HepG2 (cell line): ENCODE measurements around the gene CBL. TPM values are rescaled to one million over a fixed set of nuclear protein-coding genes. Genes with fewer than 3 reads are reported as not detected.

Source experiments
- ADNP ChIP-seq: sonication (generic); formaldehyde crosslinking; IDR thresholded peaks from 2 replicates; pipeline ENCODE4 v1.4.0; 2020; ENCODE audit warnings: missing genetic modification reagents
- ATRX ChIP-seq: sonication (generic); formaldehyde crosslinking; IDR thresholded peaks from 2 replicates; pipeline ENCODE4 v1.4.0; 2020; ENCODE audit warnings: missing genetic modification reagents, borderline replicate concordance
- CC2D1A ChIP-seq: sonication (generic); formaldehyde crosslinking; IDR thresholded peaks from 2 replicates; pipeline ENCODE4 v1.8.1; 2023; ENCODE audit warnings: mild to moderate bottlenecking, missing genetic modification reagents
- GABPB1 ChIP-seq: IDR thresholded peaks from 2 replicates; pipeline ENCODE4 v1.6.1; 2016; ENCODE audit warnings: mild to moderate bottlenecking, missing genetic modification reagents, moderate library complexity, missing compliant biosample characterization
- HNF4A ChIP-seq: sonication (generic); formaldehyde crosslinking; IDR thresholded peaks from 2 replicates; pipeline ENCODE4 v1.4.0; 2020; ENCODE audit warnings: missing genetic modification reagents
- HOXA3 ChIP-seq: sonication (generic); formaldehyde crosslinking; IDR thresholded peaks from 2 replicates; pipeline ENCODE4 v1.5.0; 2020; ENCODE audit warnings: missing genetic modification reagents
- KMT2B ChIP-seq: IDR thresholded peaks from 2 replicates; pipeline ENCODE4 v1.6.1; 2016; ENCODE audit warnings: missing genetic modification reagents, missing compliant biosample characterization
- REL ChIP-seq: sonication (generic); formaldehyde crosslinking; conservative IDR thresholded peaks from 2 replicates; pipeline ENCODE4 v1.8.0; 2022; ENCODE audit warnings: mild to moderate bottlenecking, missing genetic modification reagents, moderate library complexity
- THAP11 ChIP-seq: IDR thresholded peaks from 2 replicates; pipeline ENCODE4 v1.6.1; 2016; ENCODE audit warnings: missing biosample characterization, missing genetic modification reagents
- ZBTB21 ChIP-seq: sonication (generic); formaldehyde crosslinking; IDR thresholded peaks from 2 replicates; pipeline ENCODE4 v1.4.0; 2020; ENCODE audit warnings: missing genetic modification reagents
- ZBTB7A ChIP-seq: sonication (generic); formaldehyde crosslinking; IDR thresholded peaks from 2 replicates; pipeline ENCODE4 v1.8.0; 2022; ENCODE audit warnings: mild to moderate bottlenecking, missing genetic modification reagents
- ZFP36L2 ChIP-seq: sonication (generic); formaldehyde crosslinking; IDR thresholded peaks from 2 replicates; pipeline ENCODE4 v1.4.0; 2020; ENCODE audit warnings: missing genetic modification reagents
- ZNF446 ChIP-seq: sonication (generic); formaldehyde crosslinking; IDR thresholded peaks from 2 replicates; pipeline ENCODE4 v1.5.0; 2020; ENCODE audit warnings: mild to moderate bottlenecking, missing genetic modification reagents
- ZNF589 ChIP-seq: sonication (generic); formaldehyde crosslinking; conservative IDR thresholded peaks from 2 replicates; pipeline ENCODE4 v1.8.0; 2022; ENCODE audit warnings: mild to moderate bottlenecking, moderate library complexity, missing genetic modification reagents
- ZNF670 ChIP-seq: sonication (generic); formaldehyde crosslinking; IDR thresholded peaks from 2 replicates; pipeline ENCODE4 v1.8.0; 2022; ENCODE audit warnings: mild to moderate bottlenecking, missing genetic modification reagents, borderline replicate concordance
- ZNF703 ChIP-seq: sonication (generic); formaldehyde crosslinking; IDR thresholded peaks from 2 replicates; pipeline ENCODE4 v1.5.1; 2020; ENCODE audit warnings: missing genetic modification reagents, mild to moderate bottlenecking, moderate library complexity, borderline replicate concordance
- ZNF740 ChIP-seq: sonication (generic); formaldehyde crosslinking; IDR thresholded peaks from 2 replicates; pipeline ENCODE4 v1.4.0; 2020; ENCODE audit warnings: missing genetic modification reagents
- ZNF83 ChIP-seq: sonication (generic); formaldehyde crosslinking; IDR thresholded peaks from 2 replicates; pipeline ENCODE4 v1.4.0; 2020; ENCODE audit warnings: missing genetic modification reagents, mild to moderate bottlenecking, borderline replicate concordance
- polyA plus RNA-seq, 8 experiments: library from polyadenylated mRNA; depleted of rRNA in 3 of 8; stranded (reverse) in 7 of 8; unstranded in 1 of 8; fragments of >200 nt; fragmentation: Illumina TruSeq in 4 of 8; extraction: Trizol in 4 of 8; gene quantifications; 2 replicates each; pipeline versions ENCODE4 v1.2.1 to v1.2.3, GENCODE V29; 2011 to 2016; ENCODE audit warnings: low read depth in 4 of 8, missing spikeins in 1 of 8, mixed read lengths in 1 of 8; ENCODE audit not compliant: insufficient read depth in 1 of 8
- total RNA-seq, 5 experiments: library from RNA; depleted of rRNA; stranded (reverse); fragments of >200 nt; fragmentation: Illumina TruSeq; extraction: Trizol; gene quantifications; 2 replicates each; pipeline ENCODE4 v1.2.3, GENCODE V29; 2016; ENCODE audit warnings: low read depth in 1 of 5
- TF ChIP-seq, protein P1 (sequence below): sonication (generic); formaldehyde crosslinking; IDR thresholded peaks from 2 replicates; pipeline ENCODE4 v1.9.0; 2021; ENCODE audit warnings: mild to moderate bottlenecking, missing genetic modification reagents
- TF ChIP-seq, protein P2 (sequence below): sonication (generic); formaldehyde crosslinking; IDR thresholded peaks from 2 replicates; pipeline ENCODE4 v1.5.1; 2020; ENCODE audit warnings: mild to moderate bottlenecking, missing genetic modification reagents

Gene CBL
- total and polyA plus RNA-seq, 2 of the 13 experiments (the other 11 are each of a cell fraction or from before 2014, with no cell fraction given): 6.6 to 7.4 TPM

- TF ChIP-seq ZFP36L2 (CRISPR knock-in tag) (no peak), REL (no peak), ZNF446 (CRISPR knock-in tag) (no peak), ZBTB21 (CRISPR knock-in tag) (no peak), ZNF670 (CRISPR knock-in tag) (no peak), CC2D1A (CRISPR knock-in tag) (no peak), ZBTB7A (CRISPR knock-in tag) (no peak), KMT2B (CRISPR knock-in tag) (0 out of 2 replicates have a peak, but pooled peaks have one; percentile 48), ADNP (CRISPR knock-in tag) (no peak), ZNF83 (CRISPR knock-in tag) (no peak), ZNF740 (CRISPR knock-in tag) (no peak), ZNF589 (CRISPR knock-in tag) (no peak), HOXA3 (CRISPR knock-in tag) (peak; percentile 83), ATRX (CRISPR knock-in tag) (no peak), THAP11 (CRISPR knock-in tag) (0 out of 2 replicates have a peak, but pooled peaks have one; percentile 59), GABPB1 (peak; percentile 76), HNF4A (CRISPR knock-in tag) (no peak), ZNF703 (CRISPR knock-in tag) (no peak)
- TF ChIP-seq, protein P1, sequence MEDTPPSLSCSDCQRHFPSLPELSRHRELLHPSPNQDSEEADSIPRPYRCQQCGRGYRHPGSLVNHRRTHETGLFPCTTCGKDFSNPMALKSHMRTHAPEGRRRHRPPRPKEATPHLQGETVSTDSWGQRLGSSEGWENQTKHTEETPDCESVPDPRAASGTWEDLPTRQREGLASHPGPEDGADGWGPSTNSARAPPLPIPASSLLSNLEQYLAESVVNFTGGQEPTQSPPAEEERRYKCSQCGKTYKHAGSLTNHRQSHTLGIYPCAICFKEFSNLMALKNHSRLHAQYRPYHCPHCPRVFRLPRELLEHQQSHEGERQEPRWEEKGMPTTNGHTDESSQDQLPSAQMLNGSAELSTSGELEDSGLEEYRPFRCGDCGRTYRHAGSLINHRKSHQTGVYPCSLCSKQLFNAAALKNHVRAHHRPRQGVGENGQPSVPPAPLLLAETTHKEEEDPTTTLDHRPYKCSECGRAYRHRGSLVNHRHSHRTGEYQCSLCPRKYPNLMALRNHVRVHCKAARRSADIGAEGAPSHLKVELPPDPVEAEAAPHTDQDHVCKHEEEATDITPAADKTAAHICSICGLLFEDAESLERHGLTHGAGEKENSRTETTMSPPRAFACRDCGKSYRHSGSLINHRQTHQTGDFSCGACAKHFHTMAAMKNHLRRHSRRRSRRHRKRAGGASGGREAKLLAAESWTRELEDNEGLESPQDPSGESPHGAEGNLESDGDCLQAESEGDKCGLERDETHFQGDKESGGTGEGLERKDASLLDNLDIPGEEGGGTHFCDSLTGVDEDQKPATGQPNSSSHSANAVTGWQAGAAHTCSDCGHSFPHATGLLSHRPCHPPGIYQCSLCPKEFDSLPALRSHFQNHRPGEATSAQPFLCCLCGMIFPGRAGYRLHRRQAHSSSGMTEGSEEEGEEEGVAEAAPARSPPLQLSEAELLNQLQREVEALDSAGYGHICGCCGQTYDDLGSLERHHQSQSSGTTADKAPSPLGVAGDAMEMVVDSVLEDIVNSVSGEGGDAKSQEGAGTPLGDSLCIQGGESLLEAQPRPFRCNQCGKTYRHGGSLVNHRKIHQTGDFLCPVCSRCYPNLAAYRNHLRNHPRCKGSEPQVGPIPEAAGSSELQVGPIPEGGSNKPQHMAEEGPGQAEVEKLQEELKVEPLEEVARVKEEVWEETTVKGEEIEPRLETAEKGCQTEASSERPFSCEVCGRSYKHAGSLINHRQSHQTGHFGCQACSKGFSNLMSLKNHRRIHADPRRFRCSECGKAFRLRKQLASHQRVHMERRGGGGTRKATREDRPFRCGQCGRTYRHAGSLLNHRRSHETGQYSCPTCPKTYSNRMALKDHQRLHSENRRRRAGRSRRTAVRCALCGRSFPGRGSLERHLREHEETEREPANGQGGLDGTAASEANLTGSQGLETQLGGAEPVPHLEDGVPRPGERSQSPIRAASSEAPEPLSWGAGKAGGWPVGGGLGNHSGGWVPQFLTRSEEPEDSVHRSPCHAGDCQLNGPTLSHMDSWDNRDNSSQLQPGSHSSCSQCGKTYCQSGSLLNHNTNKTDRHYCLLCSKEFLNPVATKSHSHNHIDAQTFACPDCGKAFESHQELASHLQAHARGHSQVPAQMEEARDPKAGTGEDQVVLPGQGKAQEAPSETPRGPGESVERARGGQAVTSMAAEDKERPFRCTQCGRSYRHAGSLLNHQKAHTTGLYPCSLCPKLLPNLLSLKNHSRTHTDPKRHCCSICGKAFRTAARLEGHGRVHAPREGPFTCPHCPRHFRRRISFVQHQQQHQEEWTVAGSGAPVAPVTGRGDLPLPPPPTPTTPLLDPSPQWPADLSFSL (CRISPR knock-in tag): no peak
- TF ChIP-seq, protein P2, sequence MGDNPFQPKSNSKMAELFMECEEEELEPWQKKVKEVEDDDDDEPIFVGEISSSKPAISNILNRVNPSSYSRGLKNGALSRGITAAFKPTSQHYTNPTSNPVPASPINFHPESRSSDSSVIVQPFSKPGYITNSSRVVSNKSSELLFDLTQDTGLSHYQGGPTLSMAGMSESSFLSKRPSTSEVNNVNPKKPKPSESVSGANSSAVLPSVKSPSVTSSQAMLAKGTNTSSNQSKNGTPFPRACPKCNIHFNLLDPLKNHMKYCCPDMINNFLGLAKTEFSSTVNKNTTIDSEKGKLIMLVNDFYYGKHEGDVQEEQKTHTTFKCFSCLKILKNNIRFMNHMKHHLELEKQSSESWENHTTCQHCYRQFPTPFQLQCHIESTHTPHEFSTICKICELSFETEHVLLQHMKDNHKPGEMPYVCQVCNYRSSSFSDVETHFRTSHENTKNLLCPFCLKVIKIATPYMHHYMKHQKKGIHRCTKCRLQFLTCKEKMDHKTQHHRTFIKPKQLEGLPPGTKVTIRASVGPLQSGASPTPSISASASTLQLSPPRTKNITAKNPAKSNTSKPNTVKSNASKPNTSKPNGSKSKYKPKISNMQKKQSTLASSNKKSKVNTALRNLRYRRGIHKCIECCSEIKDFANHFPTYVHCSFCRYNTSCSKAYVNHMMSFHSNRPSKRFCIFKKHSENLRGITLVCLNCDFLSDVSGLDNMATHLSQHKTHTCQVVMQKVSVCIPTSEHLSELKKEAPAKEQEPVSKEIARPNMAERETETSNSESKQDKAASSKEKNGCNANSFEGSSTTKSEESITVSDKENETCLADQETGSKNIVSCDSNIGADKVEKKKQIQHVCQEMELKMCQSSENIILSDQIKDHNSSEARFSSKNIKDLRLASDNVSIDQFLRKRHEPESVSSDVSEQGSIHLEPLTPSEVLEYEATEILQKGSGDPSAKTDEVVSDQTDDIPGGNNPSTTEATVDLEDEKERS: no peak
Observed at GRCh38 chr11:119334174-119334930, 128.2 kb downstream of the CBL start, which contains the start of gene RNF26 (continued).
